ENCODE data around the gene PIK3R5.

GRCh38 chr17:9009737-9010136, 44.2 kb upstream of the PIK3R5 start:
- TF ChIP-seq CTCF (IDR thresholded peaks at IDR 0.05; ENCODE audit: poor library complexity, severe bottlenecking) (no peak), POLR2AphosphoS5 (IDR thresholded peaks at IDR 0.05) (no peak), SMC3 (conservative IDR thresholded peaks at IDR 0.05; ENCODE audit: poor library complexity) (no peak), TAF1 (IDR thresholded peaks at IDR 0.05; ENCODE audit: low read depth) (no peak), MXI1 (conservative IDR thresholded peaks at IDR 0.05; ENCODE audit: poor library complexity, severe bottlenecking) (no peak), EZH2 (IDR thresholded peaks at IDR 0.05; ENCODE audit: borderline replicate concordance, insufficient read depth, low read length, poor library complexity, severe bottlenecking) (no peak), RAD21 (conservative IDR thresholded peaks at IDR 0.05) (no peak)
- TF ChIP-seq, protein P1, sequence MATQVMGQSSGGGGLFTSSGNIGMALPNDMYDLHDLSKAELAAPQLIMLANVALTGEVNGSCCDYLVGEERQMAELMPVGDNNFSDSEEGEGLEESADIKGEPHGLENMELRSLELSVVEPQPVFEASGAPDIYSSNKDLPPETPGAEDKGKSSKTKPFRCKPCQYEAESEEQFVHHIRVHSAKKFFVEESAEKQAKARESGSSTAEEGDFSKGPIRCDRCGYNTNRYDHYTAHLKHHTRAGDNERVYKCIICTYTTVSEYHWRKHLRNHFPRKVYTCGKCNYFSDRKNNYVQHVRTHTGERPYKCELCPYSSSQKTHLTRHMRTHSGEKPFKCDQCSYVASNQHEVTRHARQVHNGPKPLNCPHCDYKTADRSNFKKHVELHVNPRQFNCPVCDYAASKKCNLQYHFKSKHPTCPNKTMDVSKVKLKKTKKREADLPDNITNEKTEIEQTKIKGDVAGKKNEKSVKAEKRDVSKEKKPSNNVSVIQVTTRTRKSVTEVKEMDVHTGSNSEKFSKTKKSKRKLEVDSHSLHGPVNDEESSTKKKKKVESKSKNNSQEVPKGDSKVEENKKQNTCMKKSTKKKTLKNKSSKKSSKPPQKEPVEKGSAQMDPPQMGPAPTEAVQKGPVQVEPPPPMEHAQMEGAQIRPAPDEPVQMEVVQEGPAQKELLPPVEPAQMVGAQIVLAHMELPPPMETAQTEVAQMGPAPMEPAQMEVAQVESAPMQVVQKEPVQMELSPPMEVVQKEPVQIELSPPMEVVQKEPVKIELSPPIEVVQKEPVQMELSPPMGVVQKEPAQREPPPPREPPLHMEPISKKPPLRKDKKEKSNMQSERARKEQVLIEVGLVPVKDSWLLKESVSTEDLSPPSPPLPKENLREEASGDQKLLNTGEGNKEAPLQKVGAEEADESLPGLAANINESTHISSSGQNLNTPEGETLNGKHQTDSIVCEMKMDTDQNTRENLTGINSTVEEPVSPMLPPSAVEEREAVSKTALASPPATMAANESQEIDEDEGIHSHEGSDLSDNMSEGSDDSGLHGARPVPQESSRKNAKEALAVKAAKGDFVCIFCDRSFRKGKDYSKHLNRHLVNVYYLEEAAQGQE (IDR thresholded peaks at IDR 0.05; ENCODE audit: borderline replicate concordance) = no peak

Measured in neural cell (in vitro differentiated cells).